GM06990 (cell line): ENCODE results near the gene CENPO.

Experiments
- DNase-seq: peaks from one replicate; pipeline ENCODE4 v3.0.0-alpha.2; 2011; ENCODE audit not compliant: insufficient read length; ENCODE audit errors: extremely low read depth
- H3K27me3 ChIP-seq: replicated peaks from 2 replicates; pipeline ENCODE4 v1.6.0; 2011; ENCODE audit warnings: low read length; ENCODE audit not compliant: control insufficient read depth, insufficient read depth
- H3K36me3 ChIP-seq: 2 replicates; pipeline ENCODE4 v1.5.1; 2011; ENCODE audit warnings: low read length; ENCODE audit not compliant: control insufficient read depth, insufficient read depth
- H3K4me3 ChIP-seq: replicated peaks from 2 replicates; pipeline ENCODE4 v1.5.1; 2011; ENCODE audit warnings: low read depth, mild to moderate bottlenecking, control low read depth, low read length
- TF ChIP-seq, protein P1 (sequence below): IDR thresholded peaks from 2 replicates; pipeline ENCODE4 v1.5.1; 2011; ENCODE audit warnings: low read length, control low read depth, mild to moderate bottlenecking, inconsistent platforms; ENCODE audit not compliant: insufficient read depth, poor library complexity, severe bottlenecking

Gene CENPO

GRCh38 chr2:24844023-24844685 lies 50.9 kb downstream of the CENPO start:
- DNase-seq, result no peak
- Histone ChIP-seq H3K36me3 (peaks cover 18% of the 10 kb centered on the region), H3K4me3 (no peak overlapping the region), H3K27me3 (no peaks in the 10 kb centered on the region)
- TF ChIP-seq, protein P1, sequence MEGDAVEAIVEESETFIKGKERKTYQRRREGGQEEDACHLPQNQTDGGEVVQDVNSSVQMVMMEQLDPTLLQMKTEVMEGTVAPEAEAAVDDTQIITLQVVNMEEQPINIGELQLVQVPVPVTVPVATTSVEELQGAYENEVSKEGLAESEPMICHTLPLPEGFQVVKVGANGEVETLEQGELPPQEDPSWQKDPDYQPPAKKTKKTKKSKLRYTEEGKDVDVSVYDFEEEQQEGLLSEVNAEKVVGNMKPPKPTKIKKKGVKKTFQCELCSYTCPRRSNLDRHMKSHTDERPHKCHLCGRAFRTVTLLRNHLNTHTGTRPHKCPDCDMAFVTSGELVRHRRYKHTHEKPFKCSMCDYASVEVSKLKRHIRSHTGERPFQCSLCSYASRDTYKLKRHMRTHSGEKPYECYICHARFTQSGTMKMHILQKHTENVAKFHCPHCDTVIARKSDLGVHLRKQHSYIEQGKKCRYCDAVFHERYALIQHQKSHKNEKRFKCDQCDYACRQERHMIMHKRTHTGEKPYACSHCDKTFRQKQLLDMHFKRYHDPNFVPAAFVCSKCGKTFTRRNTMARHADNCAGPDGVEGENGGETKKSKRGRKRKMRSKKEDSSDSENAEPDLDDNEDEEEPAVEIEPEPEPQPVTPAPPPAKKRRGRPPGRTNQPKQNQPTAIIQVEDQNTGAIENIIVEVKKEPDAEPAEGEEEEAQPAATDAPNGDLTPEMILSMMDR, result no peak

- DNase-seq, result no peak
- Histone ChIP-seq H3K36me3 (peaks cover 15% of the 10 kb centered on the region), H3K27me3 (no peaks in the 10 kb centered on the region), H3K4me3 (no peak overlapping the region)
- TF ChIP-seq, protein P1, result no peak
Observed at GRCh38 chr2:24845691-24846090, 52.5 kb downstream of the CENPO start.

DNA sequence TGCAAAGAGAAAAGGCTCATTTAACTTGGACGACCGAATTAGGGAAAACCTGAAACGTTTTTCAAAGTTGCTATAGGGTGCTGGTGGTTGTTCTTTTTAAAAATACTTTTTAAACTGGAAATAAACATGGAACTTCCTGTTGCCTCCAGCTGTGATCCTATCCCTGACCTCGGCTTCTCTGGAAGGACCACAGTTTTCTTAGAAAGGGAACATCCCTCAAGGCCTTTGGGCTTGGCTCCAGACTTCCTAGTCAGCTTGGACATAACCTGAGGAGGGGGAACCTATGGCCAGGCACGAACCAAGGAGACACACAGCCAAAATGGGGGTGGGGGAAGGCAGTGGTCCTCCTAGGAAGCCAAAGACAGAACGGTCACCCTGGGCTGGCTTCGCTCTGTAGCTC lies 57.7 kb downstream of the CENPO start:
- TF ChIP-seq, protein P1, result no peak
- Histone ChIP-seq H3K36me3 (peaks cover 14% of the 10 kb centered on the region), H3K27me3 (no peaks in the 10 kb centered on the region), H3K4me3 (no peak overlapping the region)
- DNase-seq, result no peak

- Histone ChIP-seq H3K4me3 (no peak overlapping the region), H3K27me3 (no peaks in the 10 kb centered on the region), H3K36me3 (peaks cover 15% of the 10 kb centered on the region)
- DNase-seq, result no peak
- TF ChIP-seq, protein P1, result no peak
Observed at GRCh38 chr2:24852026-24852425, 58.8 kb downstream of the CENPO start.

- DNase-seq, result no peak
- H3K4me3 ChIP-seq, result no peak overlapping the region
- no peaks in the 10 kb centered on the region for H3K27me3 ChIP-seq
- H3K36me3 ChIP-seq, result peaks cover 15% of the 10 kb centered on the region
- TF ChIP-seq, protein P1, result no peak
Observed at GRCh38 chr2:24852431-24853020, 59.3 kb downstream of the CENPO start.

GRCh38 chr2:24853046-24853445 lies 59.8 kb downstream of the CENPO start:
- no peaks in the 10 kb centered on the region for H3K27me3 ChIP-seq
- H3K4me3 ChIP-seq, result no peak overlapping the region
- peaks cover 13% of the 10 kb centered on the region for H3K36me3 ChIP-seq
- no peak for DNase-seq
- TF ChIP-seq, protein P1, result no peak
